NCI-H2029 (cell line): ENCODE measurements around the gene TAF6L.
"Not testable (repeated sequence)": the region's sequence is repeated elsewhere in the genome, so short reads cannot be mapped to it uniquely, and the experiment has no call there.

Experiments
- DNase-seq: peaks from one replicate; lab custom pipeline; 2025; lab: John Stamatoyannopoulos, UW

TAF6L gene

GRCh38 chr11:62805076-62805892, 34.1 kb downstream of the TAF6L start, which contains the start of gene NXF1:
Gene NXF1, minus strand, starts transcription at chr11:62805440. Its CDS starts 84 bp downstream, at chr11:62805356.
- peak; percentile 92 for DNase-seq

DNA sequence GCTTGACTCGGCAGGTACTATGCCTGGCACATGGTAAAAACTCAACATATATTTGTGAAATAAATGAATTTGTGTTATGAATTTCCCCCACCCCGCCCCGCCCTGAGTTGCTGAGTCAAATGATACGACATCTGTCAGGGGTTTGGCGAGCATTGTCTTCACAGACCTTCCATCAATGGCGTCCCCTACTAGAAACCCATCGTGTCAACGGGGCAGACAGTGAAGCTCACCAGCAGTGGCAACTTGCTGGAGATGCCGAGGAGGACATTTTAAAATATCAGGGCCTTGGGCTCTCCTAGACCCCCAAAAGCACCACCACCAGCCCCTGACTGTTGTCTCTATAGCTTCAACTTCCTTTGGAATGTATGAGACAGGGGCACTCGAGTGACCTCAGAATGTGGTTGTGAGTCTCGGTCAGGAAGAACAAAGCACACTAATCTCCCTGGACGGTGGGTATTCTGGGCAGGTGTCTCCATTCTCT, 34.8 kb downstream of the TAF6L start:
- no peak for DNase-seq

- no peak for DNase-seq
These were observed 35.5 kb downstream of the TAF6L start for GRCh38 chr11:62806611-62807121.

DNA sequence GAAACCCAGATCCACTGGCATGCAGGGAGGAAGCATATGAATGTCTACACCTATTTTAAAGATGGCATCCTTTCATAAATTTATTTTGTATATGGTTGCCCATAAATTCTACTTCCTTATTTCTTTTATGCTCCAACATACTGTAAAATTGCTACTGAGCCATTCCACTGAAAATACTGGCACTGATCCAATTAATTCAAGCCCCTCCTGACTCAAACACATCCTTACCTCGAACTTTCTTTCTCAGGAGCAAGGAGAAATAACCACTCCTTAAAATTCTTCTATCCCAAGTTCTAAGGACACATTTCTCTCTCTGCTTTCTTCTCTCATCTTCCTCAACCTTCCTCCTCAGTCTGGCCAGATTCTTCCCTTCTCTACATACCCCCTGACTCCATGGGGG, 39.6 kb downstream of the TAF6L start:
- no peak for DNase-seq

GRCh38 chr11:62811659-62812058, 40.5 kb downstream of the TAF6L start:
- no peak for DNase-seq

DNA sequence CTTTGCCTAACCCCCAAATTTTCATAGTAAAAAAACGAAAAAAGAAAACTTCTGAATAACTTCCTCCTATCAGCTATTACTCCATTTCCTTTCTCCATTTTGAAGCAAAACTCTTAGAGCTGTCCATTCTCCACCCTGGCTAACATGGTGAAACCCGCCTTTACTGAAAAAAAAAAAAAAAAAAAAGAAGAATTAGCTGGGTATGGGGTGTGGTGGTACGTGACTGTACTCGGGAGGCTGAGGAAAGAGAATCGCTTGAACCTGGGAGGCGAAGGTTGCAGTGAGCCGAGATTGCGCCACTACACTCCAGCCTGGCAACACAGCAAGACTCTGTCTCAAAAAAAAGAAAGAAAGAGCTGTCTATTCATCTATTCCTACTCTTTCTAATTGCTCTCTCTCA, 45.4 kb downstream of the TAF6L start:
- no peak for DNase-seq

- DNase-seq = no peak
These were observed 45.9 kb downstream of the TAF6L start for GRCh38 chr11:62817129-62817528.

- no peak for DNase-seq
These were observed 52.5 kb downstream of the TAF6L start for GRCh38 chr11:62823677-62824076.

DNA sequence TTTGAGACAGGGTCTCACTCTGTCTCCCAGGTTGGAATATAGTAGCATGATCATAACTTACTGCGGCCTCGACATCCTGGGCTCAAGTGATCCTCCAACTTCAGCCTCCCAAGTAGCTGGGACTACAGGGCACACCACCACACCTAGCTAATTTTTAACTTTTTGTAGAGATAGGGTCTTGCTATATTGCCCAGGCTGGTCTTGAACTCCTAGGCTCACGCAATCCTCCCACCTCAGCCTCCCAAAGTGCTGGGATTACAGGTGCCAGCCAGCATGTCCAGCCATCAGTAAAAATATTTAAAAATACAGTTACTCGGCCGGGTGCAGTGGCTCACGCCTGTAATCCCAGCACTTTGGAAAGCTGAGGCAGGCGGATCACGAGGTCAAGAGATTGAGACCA, 56.9 kb downstream of the TAF6L start:
- DNase-seq = not testable (repeated sequence)

- no peak for DNase-seq
These were observed 59.8 kb downstream of the TAF6L start for GRCh38 chr11:62830904-62831519.

DNA sequence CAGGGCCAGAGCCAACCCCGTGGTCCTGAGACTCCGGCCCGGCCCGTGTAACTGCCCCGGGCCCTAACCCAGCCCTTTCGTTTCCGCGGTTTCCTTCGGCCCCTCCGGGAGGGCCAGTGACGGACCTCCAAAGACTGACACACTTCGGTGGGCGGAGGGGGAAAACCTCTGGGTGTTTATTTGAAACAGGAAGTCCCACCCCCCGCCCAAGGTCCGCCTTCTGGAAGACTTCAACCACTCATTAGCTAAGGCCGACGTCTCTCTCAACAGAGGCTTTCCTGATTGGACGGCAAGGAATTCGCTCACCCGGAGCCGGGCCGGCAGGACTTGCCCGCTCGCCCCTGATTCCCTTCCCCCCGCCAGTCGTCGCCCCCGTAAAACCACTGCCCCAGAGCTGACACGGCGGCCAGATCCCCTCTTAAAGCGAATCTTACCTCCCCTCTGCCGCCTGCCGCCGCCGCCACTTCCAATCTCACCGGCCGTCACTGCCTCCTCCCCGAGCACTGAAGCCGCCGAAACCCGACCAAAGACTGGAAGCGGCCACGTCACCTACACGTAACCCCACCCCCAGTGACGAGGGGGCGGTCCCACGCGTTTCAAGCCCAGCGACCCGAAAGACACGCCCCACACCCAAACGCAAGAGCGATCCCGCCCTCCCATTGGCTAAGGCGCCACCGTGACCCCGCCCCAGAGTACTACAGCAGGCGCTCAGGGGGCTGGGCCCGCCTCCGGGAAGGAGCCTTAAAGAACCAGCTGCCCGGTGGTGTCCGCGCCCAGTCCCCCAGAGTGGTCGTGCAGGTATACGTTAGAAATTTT, 60.5 kb downstream of the TAF6L start, which contains the start of gene STX5:
STX5 (minus strand) TSS at position 532 of the 816 bp plus-strand sequence. CDS start 808 bp downstream, outside the sequence.
- peak; percentile 97 for DNase-seq

GRCh38 chr11:62832336-62833234, 61.4 kb downstream of the TAF6L start, which contains the start of gene TEX54:
Gene TEX54, minus strand, starts transcription at chr11:62832841.
- no peak for DNase-seq

- no peak for DNase-seq
These were observed 64.1 kb downstream of the TAF6L start for GRCh38 chr11:62835336-62835735.
